CD4-positive, alpha-beta T cell treated with Interleukin-2 at 100 ng/mL for 4 hours (primary cell): ENCODE results near the gene SPATA45.

Experiments used
- DNase-seq: peaks from one replicate; pipeline ENCODE4 v3.0.0-alpha.2; 2020; ENCODE audit warnings: low spot score

SPATA45 gene

GRCh38 chr1:212828395-212828794 lies 19.1 kb downstream of the SPATA45 start:
- DNase-seq = no peak

- no peak for DNase-seq
Observed at GRCh38 chr1:212827831-212828278, 19.6 kb downstream of the SPATA45 start.

GRCh38 chr1:212827171-212827776 lies 20.2 kb downstream of the SPATA45 start:
- no peak for DNase-seq

DNA sequence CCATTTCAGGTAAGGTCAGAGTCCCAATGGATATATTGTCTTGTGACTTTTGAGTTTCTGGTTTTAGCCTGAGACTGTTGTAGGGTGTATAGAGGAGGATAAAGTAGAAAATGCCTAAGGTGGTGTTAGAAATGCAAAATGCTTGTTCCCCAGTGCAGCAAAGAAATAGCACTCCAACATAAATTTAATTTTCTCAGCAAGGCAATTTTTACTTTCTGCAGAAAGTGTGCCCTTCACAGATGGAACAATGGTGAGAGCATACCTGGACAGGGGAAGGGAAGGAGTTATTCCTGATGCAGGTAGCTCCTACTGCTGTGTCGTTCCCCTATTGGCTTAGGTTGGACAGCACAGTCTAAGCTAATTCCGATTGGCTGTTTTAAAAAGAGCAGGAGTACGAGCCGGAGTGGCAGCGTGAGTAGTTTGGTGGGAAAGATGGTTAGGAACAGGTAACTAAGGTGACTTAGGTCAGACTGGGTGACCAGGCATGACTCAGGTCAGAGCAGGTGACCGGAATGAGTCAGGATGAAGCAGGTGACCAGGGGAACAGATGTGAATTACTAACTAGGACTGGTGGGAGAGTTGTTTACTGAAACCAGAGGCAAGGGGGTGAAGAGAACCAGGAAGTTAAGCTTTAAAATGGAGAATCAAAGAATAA lies 21.5 kb downstream of the SPATA45 start:
- no peak for DNase-seq

- DNase-seq = no peak
Observed at GRCh38 chr1:212824201-212824600, 23.2 kb downstream of the SPATA45 start.

- no peak for DNase-seq
Observed at GRCh38 chr1:212822956-212823355, 24.5 kb downstream of the SPATA45 start.

DNA sequence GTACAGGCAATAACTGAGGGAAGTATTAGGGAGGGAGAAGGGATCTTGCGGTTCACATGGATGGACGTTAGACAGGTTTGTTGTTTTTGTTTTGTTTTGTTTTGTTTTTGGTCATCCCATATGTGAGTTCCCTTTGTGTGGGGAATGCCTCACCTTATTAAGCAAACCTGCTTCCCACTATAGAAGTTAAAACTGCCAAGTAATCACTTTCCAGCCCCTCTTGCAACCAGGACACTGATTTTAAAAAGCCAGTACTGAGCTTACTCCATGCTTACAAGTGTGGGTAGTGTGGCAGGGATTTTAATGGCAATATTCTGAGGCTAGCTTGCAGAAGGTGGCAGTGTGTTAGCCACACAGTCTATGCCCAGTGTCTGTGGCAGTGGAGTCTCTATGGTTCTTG lies 26.5 kb downstream of the SPATA45 start:
- DNase-seq = no peak

DNA sequence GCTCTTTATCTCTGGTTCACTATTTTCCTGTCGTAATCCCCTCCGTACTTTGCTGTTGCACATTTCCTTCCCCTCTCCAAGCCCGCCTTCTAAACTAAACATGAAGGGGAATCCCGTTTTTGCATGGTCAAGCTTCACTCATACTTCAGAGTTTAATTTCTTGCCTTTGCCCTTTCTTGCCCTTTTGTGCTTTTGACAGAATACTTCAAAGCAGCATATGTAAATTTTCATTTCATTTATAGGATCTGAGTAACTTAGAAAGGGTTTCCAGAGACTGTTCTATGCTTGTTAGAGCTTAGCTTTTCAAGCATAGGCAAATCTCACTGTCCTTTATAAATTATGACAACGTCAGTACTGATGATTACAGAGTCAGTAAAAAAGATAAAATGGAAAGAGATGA lies 27.7 kb downstream of the SPATA45 start:
- no peak for DNase-seq

- DNase-seq = no peak
Observed at GRCh38 chr1:212816567-212817278, 30.7 kb downstream of the SPATA45 start.

- DNase-seq = no peak
Observed at GRCh38 chr1:212814537-212815334, 32.7 kb downstream of the SPATA45 start.

DNA sequence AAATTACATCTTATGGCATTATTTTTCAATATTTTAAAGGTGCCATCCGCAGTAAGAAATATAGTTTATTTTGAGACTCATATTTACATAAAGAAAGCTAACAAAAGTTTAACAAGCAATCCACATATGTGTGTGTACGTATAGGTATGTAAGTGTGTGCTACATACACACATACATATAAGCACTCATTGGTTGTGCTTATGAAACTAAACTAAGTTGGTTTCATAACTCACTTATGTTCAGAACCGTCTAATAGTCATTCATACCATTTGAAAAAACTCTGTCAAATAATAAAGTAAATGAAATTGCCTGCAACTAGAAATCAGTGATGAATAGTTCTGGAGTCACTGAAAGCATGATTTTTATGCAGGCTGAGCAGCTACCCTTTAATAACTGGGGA lies 41.7 kb downstream of the SPATA45 start:
- no peak for DNase-seq

DNA sequence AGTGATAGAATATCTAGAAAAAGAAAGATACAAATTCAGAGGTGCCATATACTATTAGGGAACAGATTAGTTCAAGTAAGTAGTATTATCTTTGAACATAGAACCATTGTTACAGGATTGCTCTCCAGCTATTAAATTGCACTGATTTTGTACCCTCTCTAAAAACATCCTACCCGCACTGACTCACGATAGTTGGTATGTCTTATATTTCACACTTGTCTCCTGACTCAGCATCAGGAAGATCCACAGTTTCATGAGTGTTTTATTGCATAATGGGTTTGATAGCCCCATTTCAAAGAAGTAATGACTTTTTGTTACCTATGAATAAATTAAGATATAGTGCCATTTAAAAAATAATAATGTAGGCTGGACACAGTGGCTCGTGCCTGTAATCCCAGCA lies 49.8 kb downstream of the SPATA45 start:
- DNase-seq = no peak

DNA sequence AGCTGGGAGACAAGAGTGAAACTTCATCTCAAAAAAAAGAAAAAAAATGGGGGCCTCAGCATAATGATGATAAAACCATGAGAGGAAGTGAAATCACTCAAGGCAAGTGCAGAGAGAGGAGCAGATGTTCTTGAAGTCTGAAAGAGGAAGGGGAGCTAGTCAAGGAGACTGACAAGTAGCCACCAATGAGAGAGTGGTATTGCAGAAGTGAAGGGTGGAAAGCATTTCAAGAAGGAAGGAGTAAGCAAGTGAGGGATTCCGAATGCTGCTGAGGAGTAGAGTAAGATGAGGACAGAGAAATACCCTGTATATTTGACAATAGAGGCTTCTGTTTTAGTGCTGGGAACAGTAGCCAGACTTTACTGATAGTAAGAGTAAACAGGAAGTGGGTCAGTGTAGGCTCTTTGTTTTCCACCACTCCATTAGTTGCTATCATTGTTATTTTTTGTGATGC lies 52.9 kb downstream of the SPATA45 start:
- DNase-seq = peak; percentile 17

GRCh38 chr1:212792396-212792908 lies 55.0 kb downstream of the SPATA45 start:
- DNase-seq = no peak

DNA sequence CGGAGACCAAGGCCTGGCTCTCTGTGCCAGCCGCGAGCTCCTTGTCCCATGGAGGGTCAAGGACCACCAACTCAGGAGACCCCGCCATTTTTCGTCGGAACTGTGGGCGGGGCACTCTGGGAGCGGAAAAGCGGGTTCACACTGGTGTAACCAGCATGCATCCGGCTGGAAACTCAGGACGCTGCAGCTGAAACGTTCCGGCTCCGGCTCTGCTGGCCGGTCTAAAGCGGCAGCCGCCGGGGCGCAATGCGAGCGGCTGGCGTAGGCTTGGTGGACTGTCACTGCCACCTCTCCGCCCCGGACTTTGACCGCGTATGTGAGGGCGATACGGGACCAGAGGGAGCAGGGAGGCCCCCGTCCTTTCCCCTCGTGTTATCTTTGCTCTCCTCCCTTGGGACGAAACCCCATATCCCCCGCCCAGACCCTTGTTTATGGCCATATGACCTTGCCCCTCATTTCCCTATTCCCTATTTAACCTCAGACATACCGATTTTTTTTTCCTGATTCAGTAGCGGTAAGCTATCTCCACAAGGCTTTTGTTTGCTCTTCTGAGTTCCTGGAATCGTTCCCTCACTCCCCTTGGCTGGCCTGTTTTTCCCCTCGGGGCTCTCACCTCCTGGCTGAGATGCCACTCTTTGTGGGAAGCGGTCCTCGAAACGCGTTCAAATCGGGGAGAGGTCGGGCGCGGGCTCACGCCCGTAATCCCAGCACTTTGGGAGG lies 55.6 kb downstream of the SPATA45 start, which contains the start of the genes NSL1 and TATDN3:
Gene NSL1, minus strand, starts transcription at position 102 of the 720 bp plus-strand sequence. Its CDS starts 14 bp downstream, at position 88.
Gene TATDN3, plus strand, starts transcription at position 219 of the 720 bp plus-strand sequence. Its CDS starts 28 bp downstream, at position 247.
- peak; percentile 97 for DNase-seq

DNA sequence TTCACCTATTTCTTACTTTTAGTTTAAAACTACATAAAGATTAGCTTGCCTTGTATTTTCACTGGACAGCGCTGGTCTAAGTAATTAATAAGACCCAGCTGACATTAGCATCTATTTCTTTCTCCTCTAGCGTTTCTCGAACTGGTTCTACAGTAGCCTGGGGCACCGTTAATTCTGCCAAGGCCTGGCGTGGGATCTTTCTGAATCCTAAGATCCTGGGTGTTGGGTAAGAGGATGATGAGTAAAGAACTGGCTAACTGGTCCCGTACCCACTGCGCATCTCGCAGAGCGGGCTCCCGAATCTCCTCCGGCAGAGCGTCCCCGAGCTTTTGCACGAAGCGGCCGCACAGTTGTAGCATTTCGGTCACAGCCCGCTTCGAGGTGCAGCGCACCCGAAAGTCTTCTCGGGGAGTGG lies 56.2 kb downstream of the SPATA45 start:
- DNase-seq = no peak

DNA sequence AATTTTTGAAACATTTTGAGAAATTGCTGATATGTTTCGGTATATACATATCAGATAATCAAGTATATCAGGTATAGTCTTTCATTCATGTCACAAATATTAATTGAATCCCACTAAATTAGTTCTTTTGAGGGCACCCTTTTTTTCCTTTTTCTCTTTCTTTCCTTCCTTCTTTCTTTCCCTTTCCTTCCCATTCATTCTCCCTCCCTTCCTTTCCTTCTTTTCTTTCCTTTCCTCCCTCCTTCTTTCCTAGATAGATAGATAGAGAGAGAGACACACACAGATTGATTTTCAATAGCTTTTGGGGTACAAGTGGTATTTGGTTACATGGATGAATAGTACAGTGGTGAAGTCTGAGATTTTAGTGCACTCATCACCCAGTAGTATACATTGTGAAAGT lies 61.6 kb downstream of the SPATA45 start:
- DNase-seq = no peak

DNA sequence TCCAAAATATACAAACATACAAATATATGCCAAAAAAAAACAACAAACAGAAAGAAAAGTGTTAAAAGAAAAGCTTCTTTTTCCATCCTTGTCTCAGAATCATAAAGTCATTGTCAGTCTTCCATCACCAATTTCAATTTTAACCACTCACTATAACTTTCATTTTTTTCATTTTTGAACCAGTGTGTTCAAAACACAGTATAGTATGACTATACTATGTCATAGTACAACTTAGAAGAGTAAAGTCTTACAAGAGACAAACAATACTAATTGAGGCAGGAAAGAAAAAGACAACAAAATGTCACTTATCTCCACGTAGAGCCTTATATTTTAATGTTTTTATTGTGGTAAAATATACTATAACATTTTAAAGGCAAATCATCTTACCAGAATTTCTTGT lies 63.5 kb downstream of the SPATA45 start:
- no peak for DNase-seq

DNA sequence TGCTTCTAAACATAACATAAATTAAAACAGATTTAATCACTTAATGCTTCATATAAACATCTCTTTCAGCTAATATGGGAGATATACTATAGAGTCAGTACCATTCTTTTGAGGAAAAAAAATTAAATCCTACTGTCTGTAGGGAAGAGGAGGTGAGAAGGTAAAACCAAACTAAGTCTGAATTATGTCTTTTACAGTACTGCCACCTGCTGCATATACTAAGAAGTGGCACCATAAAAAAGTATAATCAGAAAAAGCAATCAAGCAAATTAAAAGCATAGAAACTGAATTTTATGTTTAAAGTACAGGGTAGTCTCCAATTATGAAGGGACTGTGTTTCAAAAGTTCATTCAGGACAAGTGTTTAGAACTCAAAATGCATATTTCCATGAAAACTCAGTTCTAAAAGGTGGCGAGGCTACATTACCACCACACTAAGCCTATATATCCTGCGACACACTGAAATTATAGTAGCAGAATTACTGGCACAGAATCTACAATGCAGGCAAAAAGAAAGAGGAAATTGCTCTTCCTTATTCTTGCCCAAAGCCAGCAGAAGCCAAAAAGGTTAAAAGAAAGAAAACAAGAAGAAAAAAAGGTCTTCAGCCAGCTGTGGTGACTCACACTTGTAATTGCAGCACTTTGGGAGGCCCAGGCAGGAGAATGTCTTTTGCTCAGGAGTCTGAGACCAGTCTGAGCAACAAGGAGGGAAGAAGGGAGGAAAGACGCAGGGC lies 64.9 kb downstream of the SPATA45 start:
- peak; percentile 39 for DNase-seq

DNA sequence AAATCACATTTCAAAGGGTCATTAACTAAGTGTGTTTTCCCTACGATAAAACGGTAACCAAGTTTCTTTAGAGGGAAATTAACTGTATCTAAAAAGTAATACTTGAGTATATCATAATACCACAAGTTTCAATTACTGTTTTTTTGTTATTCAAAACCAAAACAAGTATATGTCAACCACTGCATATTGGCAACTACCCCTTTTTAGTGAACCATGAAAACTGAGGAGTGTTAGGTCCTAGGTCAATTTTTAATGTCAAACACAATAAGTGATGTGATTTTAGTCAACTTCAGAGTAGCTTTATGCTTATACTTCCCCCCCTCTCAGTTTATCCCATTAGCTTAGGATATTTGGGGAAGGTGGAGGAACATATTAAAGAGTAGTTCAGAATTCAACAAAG lies 66.2 kb downstream of the SPATA45 start:
- no peak for DNase-seq

GRCh38 chr1:212780759-212781158 lies 66.7 kb downstream of the SPATA45 start:
- no peak for DNase-seq
